Type B pancreatic cell (in vitro differentiated cells): ENCODE data around the gene ETV4. TPM values are rescaled to one million over a fixed set of nuclear protein-coding genes. Genes with fewer than 3 reads are reported as not detected.

Source experiments
- DNase-seq: peaks from one replicate; pipeline ENCODE4 v3.0.0; 2021; ENCODE audit warnings: mixed read lengths; ENCODE audit not compliant: unreplicated experiment; ENCODE audit errors: extremely low spot score
- H3K27ac Mint-ChIP-seq: 2 replicates; pipeline ENCODE4 v1.8.0; 2021; ENCODE audit warnings: mild to moderate bottlenecking, mixed read lengths
- H3K27me3 Mint-ChIP-seq: 2 replicates; pipeline ENCODE4 v1.8.0; 2021; ENCODE audit warnings: mixed read lengths
- H3K36me3 Mint-ChIP-seq: 2 replicates; pipeline ENCODE4 v1.8.0; 2021; ENCODE audit warnings: mixed read lengths
- H3K4me1 Mint-ChIP-seq: one replicate; pipeline ENCODE4 v1.8.0; 2021; ENCODE audit warnings: mixed read lengths; ENCODE audit not compliant: unreplicated experiment
- H3K4me3 Mint-ChIP-seq: 2 replicates; pipeline ENCODE4 v1.8.0; 2021; ENCODE audit warnings: mild to moderate bottlenecking, mixed read lengths
- H3K9me3 Mint-ChIP-seq: 2 replicates; pipeline ENCODE4 v1.8.0; 2021; ENCODE audit warnings: mixed read lengths
- total RNA-seq: library from RNA; stranded (reverse); gene quantifications from 2 replicates; pipeline ENCODE4 v1.2.1, GENCODE V29; 2021; ENCODE audit warnings: low replicate concordance
- TF ChIP-seq, protein P1 (sequence below): fragments of 200-600 bp; sonication (generic); conservative IDR thresholded peaks from 2 replicates; pipeline ENCODE4 v1.5.0; 2021; ENCODE audit warnings: antibody characterized with exemption, mild to moderate bottlenecking

The ETV4 gene
- total RNA-seq, 1 donor from 2014 or later = 18.3 TPM

DNA sequence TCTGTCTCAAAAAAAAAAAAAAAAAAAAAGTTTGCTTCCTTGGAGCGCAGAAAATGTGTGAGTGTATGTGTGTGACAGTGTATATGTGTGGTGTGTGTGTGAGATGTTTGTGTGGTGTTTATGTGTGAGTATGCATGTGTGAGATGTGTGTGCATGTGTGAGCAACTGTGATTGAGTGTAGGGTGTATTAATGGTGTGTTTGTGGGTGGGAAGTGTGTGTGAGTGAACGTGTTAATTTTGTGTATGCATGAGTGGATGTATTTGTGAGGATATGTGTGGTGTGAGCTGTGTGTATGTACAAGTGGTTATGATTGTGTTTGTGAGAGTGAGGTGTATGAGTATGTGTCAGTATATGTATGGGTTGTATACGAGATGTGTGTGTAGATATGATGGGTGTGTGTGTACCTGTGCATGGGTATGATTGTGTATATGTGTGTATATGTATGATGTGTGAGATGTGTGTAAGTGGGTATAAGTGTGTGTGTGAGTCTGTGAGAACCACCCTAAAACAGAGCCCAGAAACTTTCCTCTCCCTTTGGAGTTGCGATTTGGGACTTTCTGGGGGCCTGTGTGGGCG is 22.5 kb upstream of the ETV4 start:
- H3K4me1 Mint-ChIP-seq = peaks cover 13% of the 10 kb centered on the region
- H3K9me3 Mint-ChIP-seq = no peaks in the 10 kb centered on the region
- peaks cover 5% of the 10 kb centered on the region for H3K27me3 Mint-ChIP-seq
- H3K4me3 Mint-ChIP-seq = no peak overlapping the region
- H3K27ac Mint-ChIP-seq = no peak overlapping the region
- no peaks in the 10 kb centered on the region for H3K36me3 Mint-ChIP-seq
- no peak for DNase-seq
- TF ChIP-seq, protein P1, sequence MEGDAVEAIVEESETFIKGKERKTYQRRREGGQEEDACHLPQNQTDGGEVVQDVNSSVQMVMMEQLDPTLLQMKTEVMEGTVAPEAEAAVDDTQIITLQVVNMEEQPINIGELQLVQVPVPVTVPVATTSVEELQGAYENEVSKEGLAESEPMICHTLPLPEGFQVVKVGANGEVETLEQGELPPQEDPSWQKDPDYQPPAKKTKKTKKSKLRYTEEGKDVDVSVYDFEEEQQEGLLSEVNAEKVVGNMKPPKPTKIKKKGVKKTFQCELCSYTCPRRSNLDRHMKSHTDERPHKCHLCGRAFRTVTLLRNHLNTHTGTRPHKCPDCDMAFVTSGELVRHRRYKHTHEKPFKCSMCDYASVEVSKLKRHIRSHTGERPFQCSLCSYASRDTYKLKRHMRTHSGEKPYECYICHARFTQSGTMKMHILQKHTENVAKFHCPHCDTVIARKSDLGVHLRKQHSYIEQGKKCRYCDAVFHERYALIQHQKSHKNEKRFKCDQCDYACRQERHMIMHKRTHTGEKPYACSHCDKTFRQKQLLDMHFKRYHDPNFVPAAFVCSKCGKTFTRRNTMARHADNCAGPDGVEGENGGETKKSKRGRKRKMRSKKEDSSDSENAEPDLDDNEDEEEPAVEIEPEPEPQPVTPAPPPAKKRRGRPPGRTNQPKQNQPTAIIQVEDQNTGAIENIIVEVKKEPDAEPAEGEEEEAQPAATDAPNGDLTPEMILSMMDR = no peak

DNA sequence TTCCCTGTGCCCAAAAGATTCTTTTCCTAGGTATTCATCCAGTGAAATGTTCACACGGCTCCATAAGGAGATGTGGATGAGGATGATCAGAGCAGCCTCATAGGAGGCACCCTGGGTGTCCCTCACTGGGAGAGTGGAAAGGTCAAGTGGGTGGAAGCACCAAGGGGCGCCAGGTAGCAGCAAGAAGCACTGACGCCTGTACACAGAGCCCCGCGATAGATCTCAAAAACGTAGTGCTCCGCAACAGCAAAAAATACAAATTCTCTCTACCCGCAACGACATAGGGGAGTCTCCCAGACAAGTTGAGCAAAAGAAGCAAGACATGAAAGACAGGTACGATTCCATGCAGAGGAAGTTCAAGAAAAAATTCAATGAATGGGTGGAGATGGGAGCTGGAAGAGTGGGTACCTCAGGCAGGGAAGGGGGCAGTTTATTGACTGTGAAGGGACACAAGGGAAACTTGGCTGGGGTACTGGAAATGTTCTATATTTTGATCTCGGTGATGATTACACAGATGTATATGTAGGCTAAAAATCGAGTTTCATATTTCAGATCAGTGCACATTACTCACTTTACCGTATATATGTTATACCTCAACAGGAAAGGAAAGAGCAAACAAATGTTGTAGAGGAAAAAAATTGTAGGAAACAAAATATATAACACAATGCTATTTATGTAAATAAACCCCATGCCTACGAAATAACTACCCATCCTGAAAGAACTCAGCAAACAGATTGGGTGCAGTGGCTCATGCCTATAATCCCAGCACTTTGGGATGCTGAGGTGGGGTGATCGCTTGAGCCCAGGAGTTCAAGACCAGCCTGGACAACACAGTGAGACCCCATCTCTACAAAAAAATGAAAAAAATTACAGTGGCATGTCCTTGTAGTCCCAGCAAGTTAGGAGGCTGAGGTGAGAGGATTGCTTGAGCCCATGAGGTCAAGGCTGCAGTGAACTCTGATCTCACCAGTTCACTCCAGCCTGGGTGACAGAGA is 17.8 kb upstream of the ETV4 start:
- no peak for DNase-seq
- TF ChIP-seq, protein P1 = no peak
- H3K4me1 Mint-ChIP-seq = peaks cover 16% of the 10 kb centered on the region
- no peak overlapping the region for H3K27ac Mint-ChIP-seq
- no peaks in the 10 kb centered on the region for H3K36me3 Mint-ChIP-seq
- H3K9me3 Mint-ChIP-seq = no peaks in the 10 kb centered on the region
- H3K4me3 Mint-ChIP-seq = no peak overlapping the region
- H3K27me3 Mint-ChIP-seq = peaks cover 25% of the 10 kb centered on the region

DNA sequence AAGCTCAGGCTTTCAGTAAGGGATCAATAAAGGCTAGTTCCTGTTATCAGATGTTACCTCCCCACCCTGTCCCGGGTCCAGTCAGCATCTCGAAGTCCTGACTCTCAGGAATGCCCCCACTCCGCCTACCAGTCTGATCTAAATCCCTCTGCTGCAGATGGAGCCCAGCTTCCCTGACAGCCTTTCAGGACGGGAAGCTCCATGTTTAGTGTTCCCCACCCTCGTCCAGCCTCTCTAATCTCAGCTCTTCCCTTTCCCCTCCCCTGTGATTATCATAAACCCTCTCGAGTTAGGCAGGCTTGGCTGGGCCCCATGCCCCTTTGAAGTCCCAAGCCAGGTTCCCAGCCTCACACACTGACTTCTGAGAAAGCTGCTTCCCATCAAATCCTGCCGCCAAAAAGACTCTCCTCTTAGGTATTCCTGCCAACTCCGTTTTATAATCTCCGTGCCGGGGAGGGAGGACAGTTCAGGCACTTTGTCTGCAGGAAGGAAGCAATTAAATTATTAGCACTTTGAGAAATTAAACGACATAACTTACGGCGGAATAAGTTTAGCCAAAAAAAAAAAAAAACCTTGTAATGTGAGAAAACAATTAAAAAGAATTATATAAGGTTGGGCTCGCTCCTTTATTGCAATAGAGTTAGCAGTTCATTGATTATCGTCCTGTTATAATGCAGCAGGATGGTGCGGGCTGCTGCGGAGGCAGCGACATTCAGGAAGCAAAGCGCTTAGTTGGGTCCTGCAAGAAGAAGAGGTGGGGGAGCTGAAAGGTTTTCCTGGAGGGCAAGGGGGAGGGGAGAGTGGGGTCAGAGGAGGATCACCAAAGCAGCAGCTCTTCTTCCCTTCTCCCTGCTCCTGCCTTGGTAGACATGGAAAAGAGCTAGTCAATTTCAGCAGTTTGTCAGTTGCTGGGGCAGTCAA is 16.8 kb upstream of the ETV4 start:
- DNase-seq = no peak
- peaks cover 16% of the 10 kb centered on the region for H3K4me1 Mint-ChIP-seq
- H3K27me3 Mint-ChIP-seq = peaks cover 25% of the 10 kb centered on the region
- H3K9me3 Mint-ChIP-seq = no peaks in the 10 kb centered on the region
- peak overlapping the region; percentile 2 for H3K4me3 Mint-ChIP-seq
- no peak overlapping the region for H3K27ac Mint-ChIP-seq
- TF ChIP-seq, protein P1 = no peak
- no peaks in the 10 kb centered on the region for H3K36me3 Mint-ChIP-seq

DNA sequence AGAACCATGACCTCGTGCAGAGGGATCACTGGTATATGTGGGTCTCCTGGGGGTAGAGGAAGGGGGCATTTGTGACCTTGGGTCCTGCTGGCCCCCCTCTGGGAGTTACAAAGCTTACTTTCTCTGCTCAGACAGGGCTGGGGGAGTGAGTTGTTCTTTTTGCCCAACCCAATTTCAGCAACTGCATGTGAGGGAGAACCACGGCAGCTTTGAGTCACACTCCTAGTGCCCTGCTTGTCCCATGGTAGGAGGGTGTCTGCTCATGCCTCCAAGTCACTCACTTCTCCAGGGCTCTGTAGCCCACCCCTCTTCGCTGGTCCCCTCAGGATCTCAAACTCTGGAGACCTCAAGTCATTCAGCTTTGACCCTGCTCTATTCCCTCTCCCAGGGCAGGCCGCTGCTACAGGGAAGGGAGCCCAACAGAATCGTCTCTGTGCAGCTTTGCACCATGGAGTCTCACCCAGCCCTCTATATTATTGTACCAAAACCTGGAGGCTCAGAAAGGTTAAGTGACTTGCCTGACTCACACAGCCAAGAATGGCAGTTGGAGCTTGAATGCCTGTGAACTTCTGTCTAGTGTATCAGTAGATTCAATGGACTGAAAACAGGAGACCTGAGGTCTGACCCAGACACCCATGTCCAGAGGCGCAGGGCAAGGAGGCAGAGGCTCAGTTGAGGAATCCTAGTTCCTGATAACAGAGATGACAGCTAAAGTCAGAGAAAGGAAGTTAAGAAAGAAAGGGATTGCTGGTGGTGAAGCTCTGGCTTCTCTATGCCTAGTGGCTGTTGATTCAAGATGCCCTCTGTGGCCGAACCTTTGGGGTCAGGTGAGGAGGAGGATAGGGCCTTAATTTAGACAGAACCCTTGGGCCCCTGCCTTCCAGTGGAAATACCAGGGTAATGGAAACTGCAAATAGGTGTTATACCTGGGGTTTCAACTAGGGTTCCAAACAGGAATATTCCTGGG is 14.6 kb upstream of the ETV4 start:
- no peak for DNase-seq
- H3K27ac Mint-ChIP-seq = no peak overlapping the region
- H3K9me3 Mint-ChIP-seq = no peaks in the 10 kb centered on the region
- TF ChIP-seq, protein P1 = no peak
- H3K4me1 Mint-ChIP-seq = peaks cover 23% of the 10 kb centered on the region
- H3K27me3 Mint-ChIP-seq = peaks cover 25% of the 10 kb centered on the region
- no peak overlapping the region for H3K4me3 Mint-ChIP-seq
- no peaks in the 10 kb centered on the region for H3K36me3 Mint-ChIP-seq
